Calu3 (cell line): ENCODE measurements around the gene SESTD1. TPM values are rescaled to one million over a fixed set of nuclear protein-coding genes. Genes with fewer than 3 reads are reported as not detected.

Source experiments
- BruUV-seq: library from RNA; stranded (reverse); fragments of 400-500 nt; replicated peaks from 2 replicates; lab custom pipeline; 2021; lab: Mats Ljungman, UMichigan
- CTCF ChIA-PET: fragments of 300-600 bp; sonication (Branson Sonifier 250); formaldehyde crosslinking; loops from one replicate; lab custom pipeline; 2022; ENCODE audit warnings: antibody characterized with exemption; lab: Charles Lee
- DNase-seq: peaks from one replicate; pipeline ENCODE4 v3.0.0; 2022
- H3K27ac Mint-ChIP-seq: one replicate; pipeline ENCODE4 v1.8.0; 2022; ENCODE audit warnings: mixed read lengths; ENCODE audit not compliant: unreplicated experiment
- H3K27me3 Mint-ChIP-seq: one replicate; pipeline ENCODE4 v1.8.0; 2022; ENCODE audit warnings: mixed read lengths; ENCODE audit not compliant: unreplicated experiment
- H3K36me3 Mint-ChIP-seq: one replicate; pipeline ENCODE4 v1.8.0; 2022; ENCODE audit warnings: mild to moderate bottlenecking, moderate library complexity, mixed read lengths; ENCODE audit not compliant: insufficient read depth, unreplicated experiment
- H3K4me1 Mint-ChIP-seq: one replicate; pipeline ENCODE4 v1.8.0; 2022; ENCODE audit warnings: mild to moderate bottlenecking, low read depth, mixed read lengths; ENCODE audit not compliant: unreplicated experiment
- H3K4me3 Mint-ChIP-seq: one replicate; pipeline ENCODE4 v1.8.0; 2022; ENCODE audit warnings: mild to moderate bottlenecking, low read depth, moderate library complexity, mixed read lengths; ENCODE audit not compliant: unreplicated experiment
- H3K9me3 Mint-ChIP-seq: one replicate; pipeline ENCODE4 v1.8.0; 2022; ENCODE audit warnings: low read depth, mixed read lengths; ENCODE audit not compliant: unreplicated experiment
- intact Hi-C: fragments of 100-400 bp; cut with micrococcal nuclease; formaldehyde crosslinking; loops from one replicate; pipeline ENCODE4 v1.10.0; 2022; ENCODE audit not compliant: unreplicated experiment
- total RNA-seq: library from RNA; stranded (reverse); gene quantifications from 2 replicates; pipeline ENCODE4 v1.2.3, GENCODE V29; 2022
- TF ChIP-seq, protein P1 (sequence below): fragments of 200-600 bp; IDR thresholded peaks from one replicate; pipeline ENCODE4 v1.8.0; 2022; ENCODE audit warnings: antibody characterized with exemption; ENCODE audit not compliant: unreplicated experiment

SESTD1 gene
- total RNA-seq, 1 experiment from 2014 or later = 145 TPM

DNA sequence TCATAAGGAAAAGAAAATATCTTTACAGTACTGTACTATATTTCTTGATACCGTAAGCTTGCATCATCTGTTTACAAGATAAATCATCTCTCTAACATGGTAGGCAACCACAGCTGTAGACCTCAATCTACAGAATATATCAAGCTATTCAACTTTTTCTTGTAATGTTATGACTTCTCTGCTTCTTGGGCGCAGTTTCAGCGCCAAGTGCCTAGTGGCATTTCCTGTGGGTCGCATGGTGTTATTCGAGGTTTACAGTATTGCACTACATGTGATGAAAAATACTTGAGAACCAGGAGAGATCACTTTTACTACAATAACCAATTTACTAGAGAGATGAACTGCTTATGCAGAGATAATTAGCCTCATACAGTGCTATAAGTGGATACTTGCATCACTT, 34.0 kb upstream of the SESTD1 start:
- H3K27ac Mint-ChIP-seq = no peak overlapping the region
- H3K4me1 Mint-ChIP-seq = no peaks in the 10 kb centered on the region
- no TSS peak for BruUV-seq
- intact Hi-C loops = no loop called here
- peaks cover 2% of the 10 kb centered on the region for H3K9me3 Mint-ChIP-seq
- CTCF ChIA-PET = interaction anchor here (0.5 kb wide), 1 partner anchor 10 kb away, joined by 3 read pairs; no protein-coding TSS in a partner anchor
- H3K27me3 Mint-ChIP-seq = no peaks in the 10 kb centered on the region
- no peaks in the 10 kb centered on the region for H3K36me3 Mint-ChIP-seq
- H3K4me3 Mint-ChIP-seq = no peak overlapping the region
- DNase-seq = no peak
- TF ChIP-seq, protein P1, sequence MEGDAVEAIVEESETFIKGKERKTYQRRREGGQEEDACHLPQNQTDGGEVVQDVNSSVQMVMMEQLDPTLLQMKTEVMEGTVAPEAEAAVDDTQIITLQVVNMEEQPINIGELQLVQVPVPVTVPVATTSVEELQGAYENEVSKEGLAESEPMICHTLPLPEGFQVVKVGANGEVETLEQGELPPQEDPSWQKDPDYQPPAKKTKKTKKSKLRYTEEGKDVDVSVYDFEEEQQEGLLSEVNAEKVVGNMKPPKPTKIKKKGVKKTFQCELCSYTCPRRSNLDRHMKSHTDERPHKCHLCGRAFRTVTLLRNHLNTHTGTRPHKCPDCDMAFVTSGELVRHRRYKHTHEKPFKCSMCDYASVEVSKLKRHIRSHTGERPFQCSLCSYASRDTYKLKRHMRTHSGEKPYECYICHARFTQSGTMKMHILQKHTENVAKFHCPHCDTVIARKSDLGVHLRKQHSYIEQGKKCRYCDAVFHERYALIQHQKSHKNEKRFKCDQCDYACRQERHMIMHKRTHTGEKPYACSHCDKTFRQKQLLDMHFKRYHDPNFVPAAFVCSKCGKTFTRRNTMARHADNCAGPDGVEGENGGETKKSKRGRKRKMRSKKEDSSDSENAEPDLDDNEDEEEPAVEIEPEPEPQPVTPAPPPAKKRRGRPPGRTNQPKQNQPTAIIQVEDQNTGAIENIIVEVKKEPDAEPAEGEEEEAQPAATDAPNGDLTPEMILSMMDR = no peak

DNA sequence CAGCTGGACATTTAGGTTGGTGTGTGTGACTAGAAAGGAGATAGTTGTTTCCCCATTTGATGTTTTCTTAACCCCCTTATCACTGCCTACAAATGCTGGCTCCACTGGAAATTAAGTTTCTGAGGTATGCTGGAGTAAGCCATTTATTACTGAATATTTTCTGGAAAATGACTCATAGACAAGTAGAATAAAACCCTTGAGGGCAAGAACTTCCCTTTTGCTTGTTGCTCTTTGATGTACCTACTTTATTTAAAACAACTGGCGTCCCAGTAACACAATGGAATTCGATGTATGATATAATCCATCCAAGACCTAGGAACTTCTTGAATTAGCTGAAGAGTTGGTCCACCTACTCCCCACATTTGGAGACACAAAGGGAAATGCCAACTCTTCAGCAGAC, 33.3 kb upstream of the SESTD1 start:
- TF ChIP-seq, protein P1 = no peak
- H3K27me3 Mint-ChIP-seq = no peaks in the 10 kb centered on the region
- intact Hi-C loops = no loop called here
- H3K36me3 Mint-ChIP-seq = no peaks in the 10 kb centered on the region
- no peak for DNase-seq
- CTCF ChIA-PET = no interaction called here
- BruUV-seq = no TSS peak
- H3K27ac Mint-ChIP-seq = no peak overlapping the region
- H3K9me3 Mint-ChIP-seq = peaks cover 2% of the 10 kb centered on the region
- H3K4me1 Mint-ChIP-seq = no peaks in the 10 kb centered on the region
- H3K4me3 Mint-ChIP-seq = no peak overlapping the region

DNA sequence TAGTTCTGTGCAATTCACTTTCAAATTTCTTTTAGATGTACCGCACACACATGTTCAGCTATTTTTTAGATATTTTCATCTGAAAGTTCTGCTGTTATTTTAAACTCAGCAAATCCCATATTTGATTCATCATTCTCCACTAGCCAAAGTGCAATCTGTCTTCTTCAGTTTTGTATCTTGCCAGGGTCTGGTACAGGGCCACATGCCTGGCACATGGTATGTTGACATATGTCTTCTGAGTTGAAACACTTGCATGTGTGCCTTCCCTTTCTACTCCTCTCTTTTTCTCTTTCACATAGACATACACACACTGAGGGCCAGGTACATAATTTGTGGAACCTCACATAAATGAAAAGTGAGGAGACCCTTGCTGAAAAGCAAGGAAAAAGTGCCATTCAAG, 25.7 kb upstream of the SESTD1 start:
- Mint-ChIP-seq H3K36me3 (no peaks in the 10 kb centered on the region), H3K4me1 (no peaks in the 10 kb centered on the region), H3K27me3 (no peaks in the 10 kb centered on the region), H3K4me3 (no peak overlapping the region), H3K27ac (no peak overlapping the region), H3K9me3 (no peaks in the 10 kb centered on the region)
- no TSS peak for BruUV-seq
- intact Hi-C loops = no loop called here
- TF ChIP-seq, protein P1 = no peak
- CTCF ChIA-PET = no interaction called here
- DNase-seq = no peak

DNA sequence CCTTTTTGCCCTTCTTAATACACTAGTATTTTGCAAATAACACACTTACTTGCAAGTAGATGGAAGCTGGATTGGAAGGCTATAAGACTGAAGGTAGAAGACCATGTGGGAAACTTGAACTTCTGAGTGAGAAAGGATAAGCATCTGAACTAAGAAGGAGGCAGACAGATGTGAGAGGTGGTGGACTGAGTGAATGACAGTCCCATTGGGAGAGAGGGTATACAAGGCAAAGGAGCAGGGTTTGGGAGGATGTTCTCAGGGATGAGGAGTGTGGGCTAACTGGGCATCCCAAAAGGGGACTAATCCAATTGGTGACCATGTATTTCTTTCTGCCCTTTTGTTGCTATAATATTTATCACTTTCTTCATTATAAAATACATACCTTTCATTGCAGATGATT, 20.4 kb upstream of the SESTD1 start:
- H3K9me3 Mint-ChIP-seq = peaks cover 4% of the 10 kb centered on the region
- no peak for DNase-seq
- intact Hi-C loops = loop anchor here (5.0 kb wide), 1 partner anchor 47 kb away; no protein-coding TSS in a partner anchor
- CTCF ChIA-PET = no interaction called here
- no peak overlapping the region for H3K4me3 Mint-ChIP-seq
- no TSS peak for BruUV-seq
- H3K27ac Mint-ChIP-seq = no peak overlapping the region
- H3K36me3 Mint-ChIP-seq = no peaks in the 10 kb centered on the region
- no peaks in the 10 kb centered on the region for H3K4me1 Mint-ChIP-seq
- H3K27me3 Mint-ChIP-seq = no peaks in the 10 kb centered on the region
- TF ChIP-seq, protein P1 = no peak
